Nephron (organoid): Measurements from ENCODE around the gene ADGRL1.

Experiments used
- H3K27ac Mint-ChIP-seq, 3 experiments: 2 replicates each; pipeline ENCODE4 v1.8.0; 2020; ENCODE audit warnings: mixed read lengths in 3 of 3, mild to moderate bottlenecking in 2 of 3, moderate library complexity in 1 of 3
- H3K27me3 Mint-ChIP-seq: 2 replicates; pipeline ENCODE4 v1.8.0; 2021; ENCODE audit warnings: low read depth, mild to moderate bottlenecking, moderate library complexity, mixed read lengths
- H3K36me3 Mint-ChIP-seq: 2 replicates; pipeline ENCODE4 v1.8.0; 2020; ENCODE audit warnings: low read depth, mixed read lengths
- H3K4me1 Mint-ChIP-seq: 2 replicates; pipeline ENCODE4 v1.8.0; 2020; ENCODE audit warnings: mixed read lengths
- H3K4me3 Mint-ChIP-seq, 3 experiments: 2 replicates each; pipeline ENCODE4 v1.8.0; 2020; ENCODE audit warnings: mild to moderate bottlenecking in 3 of 3, mixed read lengths in 3 of 3, moderate library complexity in 2 of 3
- H3K9me3 Mint-ChIP-seq: 2 replicates; pipeline ENCODE4 v1.8.0; 2020; ENCODE audit warnings: mixed read lengths
- CTCF ChIP-seq, 3 experiments: fragments of 200-600 bp; sonication (generic); IDR thresholded peaks; one replicate each; pipeline ENCODE4 v1.5.0; 2021; ENCODE audit warnings: antibody characterized with exemption in 3 of 3; ENCODE audit not compliant: unreplicated experiment in 3 of 3

The ADGRL1 gene

DNA sequence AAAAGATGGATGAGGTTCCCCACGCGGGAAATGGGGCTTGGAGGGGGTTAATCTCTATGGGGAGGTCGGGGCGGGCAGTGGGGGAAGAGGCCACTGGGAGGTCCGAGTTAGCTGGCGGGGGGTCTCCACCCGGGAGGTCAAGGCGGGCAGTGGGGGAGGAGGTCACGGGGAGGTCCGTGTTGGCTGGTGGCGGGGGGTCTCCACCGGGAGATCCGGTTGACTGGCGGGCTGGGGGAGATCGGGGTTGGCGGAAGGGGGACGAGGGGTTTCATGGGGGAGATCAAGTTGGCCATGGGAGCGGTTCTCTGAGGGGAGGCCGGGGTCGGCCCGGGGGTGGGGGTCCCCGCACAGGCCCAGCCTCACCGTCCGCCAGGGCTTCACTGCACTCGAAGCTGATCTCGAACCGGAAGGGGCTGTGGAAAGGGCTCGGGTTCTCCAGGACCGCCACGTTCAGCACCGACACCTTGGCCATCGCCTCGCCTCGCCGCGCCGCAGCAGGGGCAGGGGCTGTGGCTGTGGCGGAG, 69.9 kb downstream of the ADGRL1 start:
- Mint-ChIP-seq H3K4me1 (peaks cover 28% of the 10 kb centered on the region), H3K27ac (no peak overlapping the region), H3K9me3 (no peaks in the 10 kb centered on the region), H3K4me3 (peak overlapping the region; percentile 84 to 90 (median 89)), H3K27me3 (no peaks in the 10 kb centered on the region), H3K36me3 (no peaks in the 10 kb centered on the region)
- TF ChIP-seq CTCF (IDR thresholded peaks at IDR 0.05; ENCODE audit: unreplicated experiment in 3 of 3): no peak

- no peak for TF ChIP-seq CTCF (IDR thresholded peaks at IDR 0.05; ENCODE audit: unreplicated experiment in 3 of 3)
- Mint-ChIP-seq H3K27ac (no peak overlapping the region), H3K4me3 (peak overlapping the region; percentile 83 to 89 (median 84)), H3K9me3 (no peaks in the 10 kb centered on the region), H3K36me3 (no peaks in the 10 kb centered on the region), H3K4me1 (peaks cover 28% of the 10 kb centered on the region), H3K27me3 (no peaks in the 10 kb centered on the region)
These were observed 70.6 kb downstream of the ADGRL1 start for GRCh38 chr19:14135355-14135754.

DNA sequence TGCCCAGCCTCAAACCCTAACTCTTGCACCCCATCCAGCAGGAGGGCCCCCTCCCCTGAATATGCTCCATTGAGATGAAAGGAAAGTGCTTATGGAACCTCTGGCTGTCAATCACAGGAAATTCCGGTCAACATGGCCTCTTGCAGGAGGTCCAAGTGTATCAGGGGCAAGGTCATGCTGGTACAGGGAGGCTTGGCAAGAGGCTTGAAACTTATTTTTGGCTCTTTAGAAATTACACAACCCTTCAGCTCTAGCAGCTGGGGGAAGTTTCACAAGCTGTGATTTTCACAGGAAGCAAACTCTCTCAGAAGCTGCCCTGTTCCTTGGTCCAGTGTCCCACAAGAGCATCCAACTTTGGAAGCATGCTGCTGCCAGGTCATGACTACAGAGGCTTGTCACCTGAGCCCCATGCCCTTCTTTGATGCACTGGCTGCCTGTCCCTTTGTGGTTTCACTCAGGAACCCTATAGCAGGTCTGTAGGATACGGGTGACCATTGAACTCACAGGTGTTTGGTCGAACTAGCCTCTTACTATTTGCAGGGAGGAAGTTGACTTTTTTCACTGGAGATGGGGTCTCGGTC, 78.0 kb downstream of the ADGRL1 start:
- Mint-ChIP-seq H3K36me3 (peaks cover 2% of the 10 kb centered on the region), H3K27me3 (no peaks in the 10 kb centered on the region), H3K4me3 (no peak overlapping the region), H3K27ac (no peak overlapping the region), H3K4me1 (peaks cover 3% of the 10 kb centered on the region), H3K9me3 (no peaks in the 10 kb centered on the region)
- TF ChIP-seq CTCF (IDR thresholded peaks at IDR 0.05; ENCODE audit: unreplicated experiment in 3 of 3): no peak

DNA sequence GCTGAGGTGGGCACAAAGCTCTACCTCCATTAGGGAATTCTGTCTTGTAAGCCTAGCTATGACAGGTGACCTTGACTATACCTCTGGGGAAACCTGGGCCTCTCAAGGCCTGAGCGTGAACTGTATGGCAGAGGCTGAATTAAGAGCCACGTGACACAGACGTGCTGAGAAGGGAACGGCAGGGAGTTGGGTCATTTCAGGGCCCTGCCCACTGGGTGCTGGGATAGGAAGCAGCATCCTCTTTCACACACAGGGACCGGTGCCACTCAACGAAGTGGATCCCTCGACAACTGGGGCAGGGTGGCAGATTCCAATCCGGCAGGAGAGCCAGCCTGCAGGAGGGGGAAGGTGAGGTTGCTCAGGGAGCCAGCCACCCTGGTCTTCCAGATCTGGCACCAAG, 78.8 kb downstream of the ADGRL1 start:
- no peaks in the 10 kb centered on the region for H3K27me3 Mint-ChIP-seq
- no peak overlapping the region for H3K4me3 Mint-ChIP-seq
- H3K36me3 Mint-ChIP-seq: peaks cover 4% of the 10 kb centered on the region
- peak overlapping the region in 1 of 3 experiments; percentile 54 for H3K27ac Mint-ChIP-seq
- no peaks in the 10 kb centered on the region for H3K9me3 Mint-ChIP-seq
- H3K4me1 Mint-ChIP-seq: peaks cover 10% of the 10 kb centered on the region
- TF ChIP-seq CTCF (IDR thresholded peaks at IDR 0.05; ENCODE audit: unreplicated experiment in 3 of 3): no peak

GRCh38 chr19:14122924-14123323, 83.0 kb downstream of the ADGRL1 start:
- Mint-ChIP-seq H3K4me1 (peaks cover 21% of the 10 kb centered on the region), H3K36me3 (peaks cover 4% of the 10 kb centered on the region), H3K27ac (peak overlapping the region in 2 of 3 experiments; percentile 6 to 27), H3K27me3 (no peaks in the 10 kb centered on the region), H3K4me3 (no peak overlapping the region), H3K9me3 (no peaks in the 10 kb centered on the region)
- TF ChIP-seq CTCF (IDR thresholded peaks at IDR 0.05; ENCODE audit: unreplicated experiment in 3 of 3): no peak

GRCh38 chr19:14120497-14120780, 85.5 kb downstream of the ADGRL1 start:
- H3K4me3 Mint-ChIP-seq: no peak overlapping the region
- H3K27ac Mint-ChIP-seq: peak overlapping the region in 1 of 3 experiments; percentile 99
- H3K36me3 Mint-ChIP-seq: peaks cover 4% of the 10 kb centered on the region
- no peaks in the 10 kb centered on the region for H3K9me3 Mint-ChIP-seq
- TF ChIP-seq CTCF (IDR thresholded peaks at IDR 0.05; ENCODE audit: unreplicated experiment in 3 of 3): no peak
- H3K4me1 Mint-ChIP-seq: peaks cover 38% of the 10 kb centered on the region
- H3K27me3 Mint-ChIP-seq: no peaks in the 10 kb centered on the region
